ENCODE results near the gene CES3.
A peak's percentile ranks its signal among the peaks of the same experiment; 100 is the strongest.
"Not testable (repeated sequence)": the region's sequence is repeated elsewhere in the genome, so short reads cannot be mapped to it uniquely, and the experiment has no call there.

The CES3 gene

GRCh38 chr16:66959704-66960161, 1.3 kb upstream of the CES3 start:
- peak overlapping the region in 1 of 21 experiments; percentile 13 for H3K27ac ChIP-seq
- H3K4me3 ChIP-seq = no peak overlapping the region

GRCh38 chr16:66960270-66960669, 796 bp upstream of the CES3 start:
- no peak overlapping the region for H3K4me3 ChIP-seq
- peak overlapping the region in 2 of 21 experiments; percentile 7 to 13 for H3K27ac ChIP-seq

- no peak overlapping the region for H3K4me3 ChIP-seq
- H3K27ac ChIP-seq = peak overlapping the region in 5 of 21 experiments; percentile 17 to 44 (median 34)
Observed at GRCh38 chr16:66961914-66962313, 848 bp downstream of the CES3 start.

- no peak overlapping the region for H3K4me3 ChIP-seq
- H3K27ac ChIP-seq = no peak overlapping the region
Observed at GRCh38 chr16:66964049-66964448, 3.0 kb downstream of the CES3 start.

GRCh38 chr16:66968847-66969246, 7.8 kb downstream of the CES3 start:
- Histone ChIP-seq H3K4me3 (no peak overlapping the region), H3K27ac (no peak overlapping the region)

- no peak overlapping the region for H3K4me3 ChIP-seq
- no peak overlapping the region for H3K27ac ChIP-seq
Observed at GRCh38 chr16:66970775-66971720, 10.0 kb downstream of the CES3 start.

GRCh38 chr16:66972983-66973382, 11.9 kb downstream of the CES3 start:
- no peak overlapping the region for H3K27ac ChIP-seq
- H3K4me3 ChIP-seq = no peak overlapping the region

GRCh38 chr16:66973716-66974115, 12.7 kb downstream of the CES3 start:
- H3K27ac ChIP-seq = no peak overlapping the region
- no peak overlapping the region for H3K4me3 ChIP-seq

- not testable (repeated sequence) for H3K4me3 ChIP-seq, H3K27ac ChIP-seq
Observed at GRCh38 chr16:66974156-66974931, 13.3 kb downstream of the CES3 start.

- H3K4me3 ChIP-seq, H3K27ac ChIP-seq: not testable (repeated sequence)
Observed at GRCh38 chr16:66974932-66975246, 13.8 kb downstream of the CES3 start.

- H3K27ac ChIP-seq = no peak overlapping the region
- H3K4me3 ChIP-seq = no peak overlapping the region
Observed at GRCh38 chr16:66975302-66975893, 14.3 kb downstream of the CES3 start.

- no peak overlapping the region for H3K4me3 ChIP-seq
- H3K27ac ChIP-seq = peak overlapping the region in 1 of 21 experiments; percentile 7
Observed at GRCh38 chr16:66976746-66977145, 15.7 kb downstream of the CES3 start.

- H3K4me3 ChIP-seq = no peak overlapping the region
Observed at GRCh38 chr16:66977341-66978113, 16.5 kb downstream of the CES3 start.

GRCh38 chr16:66979011-66979717, 18.1 kb downstream of the CES3 start:
- H3K27ac ChIP-seq = peak overlapping the region in 10 of 21 experiments; percentile 10 to 63 (median 27)
- no peak overlapping the region for H3K4me3 ChIP-seq

More at GRCh38 chr16:66977341-66978113, 16.5 kb downstream of the CES3 start:
- no peak overlapping the region for H3K27ac ChIP-seq

- no peak overlapping the region for H3K27ac ChIP-seq
- no peak overlapping the region for H3K4me3 ChIP-seq
Observed at GRCh38 chr16:66983033-66983432, 22.0 kb downstream of the CES3 start.

- H3K4me3 ChIP-seq = no peak overlapping the region
- peak overlapping the region in 4 of 21 experiments; percentile 2 to 61 (median 29) for H3K27ac ChIP-seq
Observed at GRCh38 chr16:66984892-66985311, 23.8 kb downstream of the CES3 start.

- Histone ChIP-seq H3K27ac (no peak overlapping the region), H3K4me3 (no peak overlapping the region)
Observed at GRCh38 chr16:66986559-66986958, 25.5 kb downstream of the CES3 start.

GRCh38 chr16:66988197-66988788, 27.2 kb downstream of the CES3 start, which contains the start of gene CES4A:
TSS of gene CES4A (plus strand) at chr16:66988589. CDS start at chr16:66988773, 184 bp downstream.
- H3K27ac ChIP-seq = peak within 1 kb of the TSS in 4 of 21 experiments; percentile 14 to 53 (median 40)
- no peak within 1 kb of the TSS for H3K4me3 ChIP-seq
